H9 (cell line): ENCODE data around the gene TSNAXIP1. TPM values are rescaled to one million over a fixed set of nuclear protein-coding genes. Genes with fewer than 3 reads are reported as not detected.
A peak's percentile ranks its signal among the peaks of the same experiment; 100 is the strongest.

Experiments
- DNase-seq: peaks from one replicate; pipeline ENCODE4 v3.0.0-alpha.2; 2017
- H2AFZ ChIP-seq: one replicate; pipeline ENCODE4 v1.6.1; 2013; ENCODE audit warnings: mild to moderate bottlenecking, low read length, control low read depth, moderate library complexity
- H2AK5ac ChIP-seq: 2 replicates; pipeline ENCODE4 v1.6.1; 2013; ENCODE audit warnings: low read length, control low read depth, mixed read lengths; ENCODE audit not compliant: insufficient read length
- H2BK120ac ChIP-seq: one replicate; pipeline ENCODE4 v1.6.1; 2013; ENCODE audit warnings: low read depth, mild to moderate bottlenecking, low read length, control low read depth, inconsistent platforms; ENCODE audit not compliant: poor library complexity, severe bottlenecking
- H2BK12ac ChIP-seq: 2 replicates; pipeline ENCODE4 v1.6.1; 2013; ENCODE audit warnings: low read length, control low read depth, mixed read lengths, low read depth; ENCODE audit not compliant: insufficient read length
- H2BK15ac ChIP-seq: 2 replicates; pipeline ENCODE4 v1.6.1; 2013; ENCODE audit warnings: low read depth, low read length, control low read depth
- H2BK20ac ChIP-seq: one replicate; pipeline ENCODE4 v1.6.1; 2013; ENCODE audit warnings: low read depth, mild to moderate bottlenecking, low read length, control low read depth, inconsistent platforms; ENCODE audit not compliant: poor library complexity, severe bottlenecking
- H2BK5ac ChIP-seq: 2 replicates; pipeline ENCODE4 v1.6.1; 2013; ENCODE audit warnings: low read length, control low read depth, mixed read lengths; ENCODE audit not compliant: insufficient read length
- H3K14ac ChIP-seq: 2 replicates; pipeline ENCODE4 v1.6.1; 2013; ENCODE audit warnings: low read length, control low read depth; ENCODE audit not compliant: insufficient read depth
- H3K18ac ChIP-seq: 2 replicates; pipeline ENCODE4 v1.6.1; 2013; ENCODE audit warnings: low read depth, mild to moderate bottlenecking, mixed read lengths, low read length, control low read depth; ENCODE audit not compliant: insufficient read length
- H3K23ac ChIP-seq: 2 replicates; pipeline ENCODE4 v1.6.1; 2013; ENCODE audit warnings: low read length, control low read depth, mixed read lengths, low read depth; ENCODE audit not compliant: insufficient read length
- H3K23me2 ChIP-seq: 2 replicates; pipeline ENCODE4 v1.6.1; 2013; ENCODE audit warnings: low read depth, mild to moderate bottlenecking, mixed read lengths, low read length, control low read depth; ENCODE audit not compliant: insufficient read length, poor library complexity, severe bottlenecking
- H3K27ac ChIP-seq: 2 replicates; pipeline ENCODE4 v1.5.1; 2013; ENCODE audit warnings: low read length, control low read depth, mixed read lengths, low read depth; ENCODE audit not compliant: insufficient read length
- H3K27me3 ChIP-seq: 2 replicates; pipeline ENCODE4 v1.6.1; 2013; ENCODE audit warnings: low read length, control low read depth, inconsistent platforms; ENCODE audit not compliant: insufficient read depth
- H3K4ac ChIP-seq: 2 replicates; pipeline ENCODE4 v1.6.1; 2013; ENCODE audit warnings: low read depth, mild to moderate bottlenecking, control low read depth, inconsistent platforms, low read length, moderate library complexity
- H3K4me1 ChIP-seq: 2 replicates; pipeline ENCODE4 v1.6.1; 2013; ENCODE audit warnings: low read length, control low read depth, inconsistent platforms; ENCODE audit not compliant: insufficient read depth
- H3K4me2 ChIP-seq: 2 replicates; pipeline ENCODE4 v1.6.1; 2013; ENCODE audit warnings: low read length, control low read depth, mixed read lengths; ENCODE audit not compliant: insufficient read length, insufficient read depth
- H3K56ac ChIP-seq: 2 replicates; pipeline ENCODE4 v1.6.1; 2013; ENCODE audit warnings: low read depth, mild to moderate bottlenecking, mixed read lengths, low read length, control low read depth; ENCODE audit not compliant: insufficient read length
- H3K79me1 ChIP-seq: 2 replicates; pipeline ENCODE4 v1.6.1; 2013; ENCODE audit warnings: low read depth, mild to moderate bottlenecking, moderate library complexity, low read length, control low read depth, inconsistent platforms; ENCODE audit not compliant: insufficient read depth, poor library complexity, severe bottlenecking
- H3K79me2 ChIP-seq: 2 replicates; pipeline ENCODE4 v1.6.1; 2013; ENCODE audit warnings: low read length, control low read depth, inconsistent platforms; ENCODE audit not compliant: insufficient read depth
- H3K9ac ChIP-seq: 2 replicates; pipeline ENCODE4 v1.6.1; 2013; ENCODE audit warnings: low read length, control low read depth, mixed read lengths; ENCODE audit not compliant: insufficient read length; ENCODE audit errors: extremely low read depth
- H3K9me3 ChIP-seq: one replicate; pipeline ENCODE4 v1.6.1; 2013; ENCODE audit warnings: low read depth, low read length, inconsistent platforms; ENCODE audit not compliant: control insufficient read depth
- H3T11ph ChIP-seq: one replicate; pipeline ENCODE4 v1.6.1; 2013; ENCODE audit warnings: mild to moderate bottlenecking, low read length, control low read depth, inconsistent platforms
- H4K20me1 ChIP-seq: one replicate; pipeline ENCODE4 v1.6.1; 2013; ENCODE audit not compliant: control insufficient read depth, insufficient read length, insufficient read depth
- H4K5ac ChIP-seq: 2 replicates; pipeline ENCODE4 v1.6.1; 2013; ENCODE audit warnings: low read depth, mild to moderate bottlenecking, mixed read lengths, low read length, control low read depth; ENCODE audit not compliant: insufficient read length
- H4K8ac ChIP-seq: replicated peaks from 2 replicates; pipeline ENCODE4 v1.6.1; 2013; ENCODE audit warnings: low read length, control low read depth, mixed read lengths, low read depth; ENCODE audit not compliant: insufficient read length
- H4K91ac ChIP-seq: 2 replicates; pipeline ENCODE4 v1.6.1; 2013; ENCODE audit warnings: low read depth, mild to moderate bottlenecking, moderate library complexity, mixed read lengths, low read length, control low read depth; ENCODE audit not compliant: insufficient read length
- H3K27ac Mint-ChIP-seq, 3 experiments: 2 replicates in 2 of 3; 3 replicates in 1 of 3; pipeline ENCODE4 v1.8.0; 2020 to 2021; ENCODE audit warnings: mixed read lengths in 3 of 3, mild to moderate bottlenecking in 1 of 3, moderate library complexity in 1 of 3
- H3K27me3 Mint-ChIP-seq: 2 replicates; pipeline ENCODE4 v1.8.0; 2021; ENCODE audit warnings: low read depth, mild to moderate bottlenecking, moderate library complexity, mixed read lengths
- H3K36me3 Mint-ChIP-seq, 3 experiments: 2 replicates in 2 of 3; 3 replicates in 1 of 3; pipeline ENCODE4 v1.8.0; 2020 to 2021; ENCODE audit warnings: low read depth in 3 of 3, mixed read lengths in 3 of 3; ENCODE audit not compliant: insufficient read depth in 1 of 3
- H3K4me1 Mint-ChIP-seq, 2 experiments: 2 replicates each; pipeline ENCODE4 v1.8.0; 2020; ENCODE audit warnings: mixed read lengths in 2 of 2
- H3K4me3 Mint-ChIP-seq, 2 experiments: 2 replicates in 1 of 2; 3 replicates in 1 of 2; pipeline ENCODE4 v1.8.0; 2020 to 2021; ENCODE audit warnings: mild to moderate bottlenecking in 2 of 2, mixed read lengths in 2 of 2, moderate library complexity in 1 of 2
- H3K9me3 Mint-ChIP-seq, 2 experiments: 2 replicates in 1 of 2; 3 replicates in 1 of 2; pipeline ENCODE4 v1.8.0; 2020; ENCODE audit warnings: mild to moderate bottlenecking in 2 of 2, mixed read lengths in 2 of 2, moderate library complexity in 1 of 2
- CTCF ChIP-seq: fragments of 200-600 bp; sonication (generic); conservative IDR thresholded peaks from 3 replicates; pipeline ENCODE4 v1.8.0; 2021; ENCODE audit warnings: antibody characterized with exemption, mild to moderate bottlenecking
- WGBS: extraction: QIAGEN DNeasy Blood & Tissue Kit; methylation state at CpG from one replicate; pipeline ENCODE4 v1.1.7; 2013; ENCODE audit warnings: missing lambda C conversion rate, low lambda C conversion rate, mixed read lengths; ENCODE audit not compliant: insufficient read length; ENCODE audit errors: extremely low coverage; 5-methylcytosine and 5-hydroxymethylcytosine counted together
- total RNA-seq: library from RNA; stranded (reverse); gene quantifications from 2 replicates; pipeline ENCODE4 v1.2.1, GENCODE V29; 2021

Gene TSNAXIP1
- total RNA-seq, 1 experiment from 2014 or later = 1.3 TPM

DNA sequence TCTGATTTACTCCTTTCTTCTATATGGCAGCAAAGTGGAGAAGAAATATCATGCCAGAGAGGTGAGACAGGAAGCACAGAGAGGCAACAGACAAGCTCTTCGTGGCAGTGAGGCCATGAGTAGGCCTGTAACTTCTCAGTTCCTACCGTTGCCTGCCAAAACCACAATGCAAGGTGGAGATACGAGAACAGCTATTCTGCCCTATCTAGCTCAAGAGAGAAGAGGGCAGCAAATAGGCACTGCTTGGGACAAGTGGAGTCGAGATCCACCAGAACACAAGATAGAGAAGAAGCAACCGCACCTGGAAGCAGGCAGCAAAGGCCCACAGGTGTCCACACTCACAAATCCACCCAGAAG lies 25.1 kb upstream of the TSNAXIP1 start:
- no peaks in the 10 kb centered on the region for H3K9me3 ChIP-seq
- Mint-ChIP-seq H3K9me3 (no peaks in the 10 kb centered on the region), H3K27me3 (no peaks in the 10 kb centered on the region; the same call in 1 of the 2 replicates), H3K36me3 (no peaks in the 10 kb centered on the region; a peak in 1 of 7 replicates), H3K27ac (peak overlapping the region in 1 of 3 experiments; percentile 32; a peak in 1 of 7 replicates), H3K4me3 (no peak overlapping the region), H3K4me1 (peaks cover 0 to 3% of the 10 kb centered on the region in 2 experiments; a peak in 1 of 4 replicates)
- no peak overlapping the region for H3K9ac ChIP-seq
- H4K20me1 ChIP-seq = no peaks in the 10 kb centered on the region
- no peak overlapping the region for H4K91ac ChIP-seq
- no peak overlapping the region for H3K56ac ChIP-seq
- H4K8ac ChIP-seq = no peak overlapping the region
- no peak overlapping the region for H3K14ac ChIP-seq
- H3K27me3 ChIP-seq = no peaks in the 10 kb centered on the region
- no peak overlapping the region for H2BK20ac ChIP-seq
- H2AK5ac ChIP-seq = no peak overlapping the region
- no peak overlapping the region for H3K27ac ChIP-seq
- H3K23ac ChIP-seq = no peak overlapping the region
- H3K18ac ChIP-seq = no peak overlapping the region
- no peak for TF ChIP-seq CTCF
- no peaks in the 10 kb centered on the region for H3K4me1 ChIP-seq
- WGBS = no CpG with 5 or more reads among the region's 5 CpGs
- no peak overlapping the region for H2BK12ac ChIP-seq
- H3K79me2 ChIP-seq = no peaks in the 10 kb centered on the region; the same call in 1 of the 2 replicates
- H3K4me2 ChIP-seq = no peak overlapping the region
- H3K4ac ChIP-seq = no peak overlapping the region
- H2BK120ac ChIP-seq = no peak overlapping the region
- H3T11ph ChIP-seq = no peak overlapping the region
- H2BK15ac ChIP-seq = no peak overlapping the region
- no peaks in the 10 kb centered on the region for H3K23me2 ChIP-seq
- H3K79me1 ChIP-seq = no peaks in the 10 kb centered on the region
- no peak overlapping the region for H4K5ac ChIP-seq
- H2BK5ac ChIP-seq = no peak overlapping the region
- DNase-seq = no peak
- H2AFZ ChIP-seq = no peak overlapping the region
